ENCODE measurements around the gene POFUT2.

- TF ChIP-seq, protein P1, sequence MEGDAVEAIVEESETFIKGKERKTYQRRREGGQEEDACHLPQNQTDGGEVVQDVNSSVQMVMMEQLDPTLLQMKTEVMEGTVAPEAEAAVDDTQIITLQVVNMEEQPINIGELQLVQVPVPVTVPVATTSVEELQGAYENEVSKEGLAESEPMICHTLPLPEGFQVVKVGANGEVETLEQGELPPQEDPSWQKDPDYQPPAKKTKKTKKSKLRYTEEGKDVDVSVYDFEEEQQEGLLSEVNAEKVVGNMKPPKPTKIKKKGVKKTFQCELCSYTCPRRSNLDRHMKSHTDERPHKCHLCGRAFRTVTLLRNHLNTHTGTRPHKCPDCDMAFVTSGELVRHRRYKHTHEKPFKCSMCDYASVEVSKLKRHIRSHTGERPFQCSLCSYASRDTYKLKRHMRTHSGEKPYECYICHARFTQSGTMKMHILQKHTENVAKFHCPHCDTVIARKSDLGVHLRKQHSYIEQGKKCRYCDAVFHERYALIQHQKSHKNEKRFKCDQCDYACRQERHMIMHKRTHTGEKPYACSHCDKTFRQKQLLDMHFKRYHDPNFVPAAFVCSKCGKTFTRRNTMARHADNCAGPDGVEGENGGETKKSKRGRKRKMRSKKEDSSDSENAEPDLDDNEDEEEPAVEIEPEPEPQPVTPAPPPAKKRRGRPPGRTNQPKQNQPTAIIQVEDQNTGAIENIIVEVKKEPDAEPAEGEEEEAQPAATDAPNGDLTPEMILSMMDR (IDR thresholded peaks at IDR 0.05): no peak
- TF ChIP-seq POLR2A (IDR thresholded peaks at IDR 0.05) (peak; percentile 86 to 89), EP300 (IDR thresholded peaks at IDR 0.05) (peak in 1 of 4 donors; percentile 46)
Observed at GRCh38 chr21:45287438-45288391, at the start of gene POFUT2.

Data from sigmoid colon (tissue), 4 donors.